PC-3 (cell line): ENCODE data around the gene PWP1. TPM values are rescaled to one million over a fixed set of nuclear protein-coding genes. Genes with fewer than 3 reads are reported as not detected.

Experiments used
- ATAC-seq: fragments of 200-7000 bp; cut with Tn5 transposase; 2 replicates; pipeline ENCODE4 v1.9.1; 2020; ENCODE audit warnings: mild to moderate bottlenecking, moderate library complexity
- BruUV-seq: library from RNA; stranded (reverse); fragments of 400-500 nt; replicated peaks from 2 replicates; lab custom pipeline; 2021; lab: Mats Ljungman, UMichigan
- CTCF ChIA-PET: fragments of 300-600 bp; sonication (Branson Sonifier 250); formaldehyde crosslinking; loops from one replicate; lab custom pipeline; 2022; ENCODE audit warnings: antibody characterized with exemption; lab: Charles Lee
- POLR2A ChIA-PET: fragments of 300-600 bp; sonication (Branson Sonifier 250); formaldehyde crosslinking; loops from one replicate; lab custom pipeline; 2022; ENCODE audit warnings: antibody characterized with exemption; ENCODE audit not compliant: unreplicated experiment; lab: Charles Lee
- DNase-seq: peaks from one replicate; pipeline ENCODE4 v3.0.0-alpha.2; 2015
- H2AFZ ChIP-seq: fragments of 300-600 bp; sonication (generic); 2 replicates; pipeline ENCODE4 v1.6.0; 2016; ENCODE audit warnings: antibody characterized with exemption, low read length
- H3F3A ChIP-seq: fragments of 300-600 bp; sonication (generic); one replicate; pipeline ENCODE4 v1.6.0; 2017; ENCODE audit warnings: antibody characterized with exemption, low read length, control low read depth, mild to moderate bottlenecking; ENCODE audit not compliant: unreplicated experiment
- H3K27ac ChIP-seq: fragments of 300-600 bp; sonication (generic); 2 replicates; pipeline ENCODE4 v1.5.1; 2016; ENCODE audit warnings: mild to moderate bottlenecking, low read length
- H3K27me3 ChIP-seq: fragments of 300-600 bp; sonication (generic); 2 replicates; pipeline ENCODE4 v1.6.1; 2016; ENCODE audit warnings: low read length, mixed read lengths
- H3K36me3 ChIP-seq: fragments of 300-600 bp; sonication (generic); 2 replicates; pipeline ENCODE4 v1.6.1; 2016; ENCODE audit warnings: low read depth, mixed run types, low read length, mixed read lengths
- H3K4me1 ChIP-seq: fragments of 300-600 bp; sonication (generic); 2 replicates; pipeline ENCODE4 v1.5.1; 2016; ENCODE audit warnings: low read length; ENCODE audit not compliant: insufficient read depth
- H3K4me2 ChIP-seq: fragments of 300-600 bp; sonication (generic); 2 replicates; pipeline ENCODE4 v1.6.0; 2016; ENCODE audit warnings: low read length
- H3K4me3 ChIP-seq: fragments of 300-600 bp; sonication (generic); 2 replicates; pipeline ENCODE4 v1.5.1; 2016; ENCODE audit warnings: mild to moderate bottlenecking, low read length, mixed read lengths
- H3K79me2 ChIP-seq: fragments of 300-600 bp; sonication (generic); 2 replicates; pipeline ENCODE4 v1.6.1; 2017; ENCODE audit warnings: low read length, mixed read lengths
- H3K9ac ChIP-seq: fragments of 300-600 bp; sonication (generic); 2 replicates; pipeline ENCODE4 v1.6.0; 2016; ENCODE audit warnings: mild to moderate bottlenecking, low read length
- H3K9me2 ChIP-seq: fragments of 300-600 bp; sonication (generic); replicated peaks from 2 replicates; pipeline ENCODE4 v1.6.1; 2016; ENCODE audit warnings: mixed run types, low read length, mixed read lengths
- H3K9me3 ChIP-seq: fragments of 300-600 bp; sonication (generic); 2 replicates; pipeline ENCODE4 v1.6.1; 2016; ENCODE audit warnings: low read length, mixed read lengths
- H4K20me1 ChIP-seq: fragments of 300-600 bp; sonication (generic); 2 replicates; pipeline ENCODE4 v1.6.1; 2016; ENCODE audit warnings: low read length, mixed read lengths
- EZH2 ChIP-seq: fragments of 300-600 bp; sonication (generic); IDR thresholded peaks from one replicate; pipeline ENCODE4 v1.6.1; 2017; ENCODE audit warnings: antibody characterized with exemption, mild to moderate bottlenecking, low read length; ENCODE audit not compliant: unreplicated experiment
- EZH2phosphoT487 ChIP-seq: fragments of 300-600 bp; sonication (generic); IDR thresholded peaks from 2 replicates; pipeline ENCODE4 v1.6.1; 2018; ENCODE audit warnings: mild to moderate bottlenecking, antibody characterized with exemption, low read length, borderline replicate concordance
- intact Hi-C: fragments of 100-400 bp; cut with micrococcal nuclease; formaldehyde crosslinking; loops from 2 replicates; pipeline ENCODE4 v1.9.0; 2023
- total RNA-seq: library from RNA; depleted of rRNA; stranded (reverse); fragments of >200 nt; gene quantifications from 2 replicates; pipeline ENCODE4 v1.2.3, GENCODE V29; 2014; rRNA removed
- TF ChIP-seq, protein P1 (sequence below): fragments of 300-600 bp; sonication (generic); conservative IDR thresholded peaks from 2 replicates; pipeline ENCODE4 v1.5.1; 2017; ENCODE audit warnings: antibody characterized with exemption, low read depth, mild to moderate bottlenecking, low read length

The PWP1 gene
- total RNA-seq, 1 experiment from 2014 or later = 85.8 TPM

DNA sequence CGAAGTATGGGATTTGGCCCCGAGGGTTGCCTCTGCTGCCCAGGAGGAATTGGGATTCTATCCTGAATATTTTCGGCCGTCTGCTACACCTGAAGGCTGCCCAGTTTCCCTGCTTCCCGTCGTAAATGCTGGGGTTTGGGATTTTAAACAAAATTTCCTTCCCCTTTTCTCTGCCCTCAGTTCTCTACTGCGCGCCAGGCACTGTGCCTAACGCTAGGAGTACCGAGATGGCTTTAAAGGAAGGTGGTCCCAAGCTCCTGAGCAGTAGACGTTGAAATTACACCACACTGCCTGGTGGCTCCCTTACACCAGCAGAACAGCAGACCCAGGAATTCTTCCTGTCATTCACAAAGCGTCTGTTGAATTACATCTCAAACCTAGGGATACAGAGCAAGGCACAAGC lies 75.9 kb downstream of the PWP1 start:
- ChIA-PET CTCF (no interaction called here), POLR2A (no interaction called here)
- Histone ChIP-seq H3K9me3 (no peaks in the 10 kb centered on the region), H4K20me1 (peaks cover 6% of the 10 kb centered on the region; the same call in 1 of the 2 replicates), H3K9ac (peak overlapping the region; percentile 29; the same call in 1 of the 2 replicates), H3K36me3 (peaks cover 19% of the 10 kb centered on the region), H3F3A (no peaks in the 10 kb centered on the region), H3K4me1 (peaks cover 17% of the 10 kb centered on the region), H3K4me3 (peak overlapping the region; percentile 80), H3K9me2 (no peaks in the 10 kb centered on the region), H3K79me2 (peaks cover 42% of the 10 kb centered on the region), H3K4me2 (peak overlapping the region; percentile 84), H2AFZ (peak overlapping the region; percentile 89), H3K27ac (no peak overlapping the region), H3K27me3 (no peaks in the 10 kb centered on the region)
- TF ChIP-seq EZH2phosphoT487 = no peak
- TF ChIP-seq, protein P1, sequence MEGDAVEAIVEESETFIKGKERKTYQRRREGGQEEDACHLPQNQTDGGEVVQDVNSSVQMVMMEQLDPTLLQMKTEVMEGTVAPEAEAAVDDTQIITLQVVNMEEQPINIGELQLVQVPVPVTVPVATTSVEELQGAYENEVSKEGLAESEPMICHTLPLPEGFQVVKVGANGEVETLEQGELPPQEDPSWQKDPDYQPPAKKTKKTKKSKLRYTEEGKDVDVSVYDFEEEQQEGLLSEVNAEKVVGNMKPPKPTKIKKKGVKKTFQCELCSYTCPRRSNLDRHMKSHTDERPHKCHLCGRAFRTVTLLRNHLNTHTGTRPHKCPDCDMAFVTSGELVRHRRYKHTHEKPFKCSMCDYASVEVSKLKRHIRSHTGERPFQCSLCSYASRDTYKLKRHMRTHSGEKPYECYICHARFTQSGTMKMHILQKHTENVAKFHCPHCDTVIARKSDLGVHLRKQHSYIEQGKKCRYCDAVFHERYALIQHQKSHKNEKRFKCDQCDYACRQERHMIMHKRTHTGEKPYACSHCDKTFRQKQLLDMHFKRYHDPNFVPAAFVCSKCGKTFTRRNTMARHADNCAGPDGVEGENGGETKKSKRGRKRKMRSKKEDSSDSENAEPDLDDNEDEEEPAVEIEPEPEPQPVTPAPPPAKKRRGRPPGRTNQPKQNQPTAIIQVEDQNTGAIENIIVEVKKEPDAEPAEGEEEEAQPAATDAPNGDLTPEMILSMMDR = no peak
- TF ChIP-seq EZH2 = no peak
- ATAC-seq (peak; percentile 1; the same call in 1 of the 2 replicates), DNase-seq (peak; percentile 14)
- intact Hi-C loops = loop anchor here (2.0 kb wide), 2 partner anchors 17 to 123 kb away; no protein-coding TSS in a partner anchor
- TSS peak; percentile 60 for BruUV-seq

Other genes with a start within 250 kb of the PWP1 start
- 22.6 and 33.2 TPM in 2 replicates for gene PRDM4, start 75.3 kb downstream of the PWP1 start, total RNA-seq
- not detected in 2 replicates for gene ASCL4, start 88.9 kb downstream of the PWP1 start, total RNA-seq